Mesendoderm (in vitro differentiated cells): Measurements from ENCODE around the gene PFKFB4.

Source experiments
- DNase-seq: peaks from one replicate; pipeline ENCODE4 v3.0.0; 2013
- H2AK5ac ChIP-seq: 2 replicates; pipeline ENCODE4 v1.6.1; 2013; ENCODE audit warnings: low read length, inconsistent platforms
- H2BK120ac ChIP-seq: 2 replicates; pipeline ENCODE4 v1.6.1; 2013; ENCODE audit warnings: low read depth, mild to moderate bottlenecking, low read length, moderate library complexity, mixed read lengths
- H2BK15ac ChIP-seq: replicated peaks from 2 replicates; pipeline ENCODE4 v1.6.1; 2013; ENCODE audit warnings: low read depth, mild to moderate bottlenecking, moderate library complexity
- H2BK5ac ChIP-seq: 2 replicates; pipeline ENCODE4 v1.6.1; 2013; ENCODE audit warnings: low read length, inconsistent platforms
- H3K18ac ChIP-seq: 2 replicates; pipeline ENCODE4 v1.6.1; 2013; ENCODE audit warnings: mild to moderate bottlenecking, low read length, mixed read lengths
- H3K23ac ChIP-seq: one replicate; pipeline ENCODE4 v1.6.1; 2013; ENCODE audit warnings: low read length
- H3K27ac ChIP-seq: 2 replicates; pipeline ENCODE4 v1.5.1; 2013; ENCODE audit warnings: low read depth, mild to moderate bottlenecking, inconsistent platforms, low read length, moderate library complexity
- H3K27me3 ChIP-seq: 2 replicates; pipeline ENCODE4 v1.6.1; 2013; ENCODE audit warnings: low read length, control low read depth, mild to moderate bottlenecking, inconsistent platforms; ENCODE audit not compliant: insufficient read depth, poor library complexity
- H3K36me3 ChIP-seq: 2 replicates; pipeline ENCODE4 v1.6.1; 2013; ENCODE audit warnings: low read length, inconsistent platforms; ENCODE audit not compliant: control insufficient read depth, insufficient read depth
- H3K4ac ChIP-seq: one replicate; pipeline ENCODE4 v1.6.1; 2013; ENCODE audit warnings: low read depth, mild to moderate bottlenecking, low read length, moderate library complexity
- H3K4me1 ChIP-seq: 2 replicates; pipeline ENCODE4 v1.6.1; 2013; ENCODE audit warnings: low read depth, low read length, inconsistent platforms; ENCODE audit not compliant: control insufficient read depth
- H3K4me2 ChIP-seq: 2 replicates; pipeline ENCODE4 v1.6.1; 2013; ENCODE audit warnings: low read length
- H3K4me3 ChIP-seq: 2 replicates; pipeline ENCODE4 v1.5.1; 2013; ENCODE audit warnings: mild to moderate bottlenecking, low read length
- H3K56ac ChIP-seq: one replicate; pipeline ENCODE4 v1.6.1; 2013; ENCODE audit warnings: low read length
- H3K79me1 ChIP-seq: 2 replicates; pipeline ENCODE4 v1.6.1; 2013; ENCODE audit warnings: low read length, inconsistent platforms
- H3K79me2 ChIP-seq: 2 replicates; pipeline ENCODE4 v1.6.1; 2013; ENCODE audit warnings: mild to moderate bottlenecking, low read length; ENCODE audit not compliant: control insufficient read depth, insufficient read depth
- H3K9ac ChIP-seq: 2 replicates; pipeline ENCODE4 v1.6.1; 2013; ENCODE audit warnings: low read length, inconsistent platforms
- H4K5ac ChIP-seq: one replicate; pipeline ENCODE4 v1.6.1; 2013; ENCODE audit warnings: low read length
- H4K8ac ChIP-seq: one replicate; pipeline ENCODE4 v1.6.1; 2013; ENCODE audit warnings: low read depth, mild to moderate bottlenecking, control low read depth, low read length, moderate library complexity
- WGBS: extraction: QIAGEN DNeasy Blood & Tissue Kit; methylation state at CpG from one replicate; pipeline ENCODE4 v1.1.7; 2013; ENCODE audit warnings: low lambda C conversion rate, missing lambda C conversion rate; ENCODE audit not compliant: insufficient coverage; ENCODE audit errors: extremely low coverage; 5-methylcytosine and 5-hydroxymethylcytosine counted together

PFKFB4 gene

GRCh38 chr3:48598323-48599076 is 41.9 kb upstream of the PFKFB4 start:
- H3K23ac ChIP-seq: no peak overlapping the region
- peak overlapping the region; percentile 34 for H3K27ac ChIP-seq
- H3K4me2 ChIP-seq: no peak overlapping the region
- H2BK5ac ChIP-seq: no peak overlapping the region
- no peaks in the 10 kb centered on the region for H3K27me3 ChIP-seq
- no peak overlapping the region for H3K9ac ChIP-seq
- H2AK5ac ChIP-seq: no peak overlapping the region
- peaks cover 31% of the 10 kb centered on the region for H3K36me3 ChIP-seq
- peaks cover 9% of the 10 kb centered on the region for H3K4me1 ChIP-seq
- H3K79me2 ChIP-seq: no peaks in the 10 kb centered on the region
- no peak overlapping the region for H2BK120ac ChIP-seq
- H4K5ac ChIP-seq: no peak overlapping the region
- H2BK15ac ChIP-seq: no peak overlapping the region
- no peak overlapping the region for H3K18ac ChIP-seq
- no peak overlapping the region for H3K4ac ChIP-seq
- no peak overlapping the region for H3K56ac ChIP-seq
- no peak overlapping the region for H3K4me3 ChIP-seq
- DNase-seq: peak; percentile 91
- no peaks in the 10 kb centered on the region for H3K79me1 ChIP-seq
- H4K8ac ChIP-seq: no peak overlapping the region
- no CpG with 5 or more reads among the region's 5 CpGs for WGBS

- H2BK15ac ChIP-seq: no peak overlapping the region
- no peak overlapping the region for H3K9ac ChIP-seq
- H3K4me2 ChIP-seq: no peak overlapping the region
- no CpG with 5 or more reads among the region's 6 CpGs for WGBS
- no peak overlapping the region for H4K8ac ChIP-seq
- no peak overlapping the region for H3K4ac ChIP-seq
- no peak overlapping the region for H3K23ac ChIP-seq
- no peak overlapping the region for H4K5ac ChIP-seq
- no peak overlapping the region for H2BK5ac ChIP-seq
- no peaks in the 10 kb centered on the region for H3K79me1 ChIP-seq
- no peaks in the 10 kb centered on the region for H3K27me3 ChIP-seq
- no peak overlapping the region for H3K27ac ChIP-seq
- H3K79me2 ChIP-seq: no peaks in the 10 kb centered on the region
- no peak overlapping the region for H3K4me3 ChIP-seq
- DNase-seq: no peak
- no peak overlapping the region for H2AK5ac ChIP-seq
- H3K56ac ChIP-seq: no peak overlapping the region
- peaks cover 25% of the 10 kb centered on the region for H3K36me3 ChIP-seq
- peaks cover 9% of the 10 kb centered on the region for H3K4me1 ChIP-seq
- H2BK120ac ChIP-seq: no peak overlapping the region
- no peak overlapping the region for H3K18ac ChIP-seq
Measured at GRCh38 chr3:48597408-48597800, 40.8 kb upstream of the PFKFB4 start.

- no peaks in the 10 kb centered on the region for H3K79me1 ChIP-seq
- no peak overlapping the region for H3K56ac ChIP-seq
- H2AK5ac ChIP-seq: no peak overlapping the region
- no peak for DNase-seq
- no peak overlapping the region for H3K23ac ChIP-seq
- no peak overlapping the region for H2BK15ac ChIP-seq
- H3K9ac ChIP-seq: no peak overlapping the region
- H2BK5ac ChIP-seq: no peak overlapping the region
- no peak overlapping the region for H3K27ac ChIP-seq
- peaks cover 25% of the 10 kb centered on the region for H3K36me3 ChIP-seq
- no peaks in the 10 kb centered on the region for H3K27me3 ChIP-seq
- peaks cover 9% of the 10 kb centered on the region for H3K4me1 ChIP-seq
- H3K4me3 ChIP-seq: no peak overlapping the region
- H4K8ac ChIP-seq: no peak overlapping the region
- no peak overlapping the region for H3K4ac ChIP-seq
- WGBS: no CpG with 5 or more reads among the region's 8 CpGs
- no peak overlapping the region for H4K5ac ChIP-seq
- no peak overlapping the region for H3K4me2 ChIP-seq
- H2BK120ac ChIP-seq: no peak overlapping the region
- no peak overlapping the region for H3K18ac ChIP-seq
- no peaks in the 10 kb centered on the region for H3K79me2 ChIP-seq
Measured at GRCh38 chr3:48596676-48597407, 40.2 kb upstream of the PFKFB4 start.

- H4K8ac ChIP-seq: no peak overlapping the region
- H3K4me3 ChIP-seq: no peak overlapping the region
- no peaks in the 10 kb centered on the region for H3K79me2 ChIP-seq
- H3K27me3 ChIP-seq: no peaks in the 10 kb centered on the region
- no peak overlapping the region for H3K23ac ChIP-seq
- no peak overlapping the region for H3K18ac ChIP-seq
- no peaks in the 10 kb centered on the region for H3K79me1 ChIP-seq
- no peak overlapping the region for H3K4ac ChIP-seq
- no peak overlapping the region for H2BK15ac ChIP-seq
- WGBS: no CpG with 5 or more reads among the region's 5 CpGs
- H3K56ac ChIP-seq: no peak overlapping the region
- H3K4me2 ChIP-seq: no peak overlapping the region
- no peak overlapping the region for H4K5ac ChIP-seq
- H2BK5ac ChIP-seq: no peak overlapping the region
- peaks cover 9% of the 10 kb centered on the region for H3K4me1 ChIP-seq
- H3K9ac ChIP-seq: no peak overlapping the region
- no peak overlapping the region for H2BK120ac ChIP-seq
- H2AK5ac ChIP-seq: no peak overlapping the region
- no peak for DNase-seq
- peak overlapping the region; percentile 3 for H3K27ac ChIP-seq
- peaks cover 21% of the 10 kb centered on the region for H3K36me3 ChIP-seq
Measured at GRCh38 chr3:48596157-48596556, 39.6 kb upstream of the PFKFB4 start.

- peak; percentile 86 for DNase-seq
- H3K9ac ChIP-seq: no peak overlapping the region
- peaks cover 9% of the 10 kb centered on the region for H3K4me1 ChIP-seq
- no CpG with 5 or more reads among the region's 10 CpGs for WGBS
- no peak overlapping the region for H3K56ac ChIP-seq
- no peak overlapping the region for H3K4me3 ChIP-seq
- no peaks in the 10 kb centered on the region for H3K27me3 ChIP-seq
- no peak overlapping the region for H3K18ac ChIP-seq
- H3K23ac ChIP-seq: peak overlapping the region; percentile 45
- H3K4me2 ChIP-seq: no peak overlapping the region
- H3K79me2 ChIP-seq: no peaks in the 10 kb centered on the region
- no peak overlapping the region for H2BK15ac ChIP-seq
- H2BK120ac ChIP-seq: no peak overlapping the region
- H3K79me1 ChIP-seq: no peaks in the 10 kb centered on the region
- H3K27ac ChIP-seq: no peak overlapping the region
- peaks cover 16% of the 10 kb centered on the region for H3K36me3 ChIP-seq
- H2AK5ac ChIP-seq: no peak overlapping the region
- no peak overlapping the region for H3K4ac ChIP-seq
- no peak overlapping the region for H2BK5ac ChIP-seq
- no peak overlapping the region for H4K8ac ChIP-seq
- no peak overlapping the region for H4K5ac ChIP-seq
Measured at GRCh38 chr3:48595526-48596121, 39.0 kb upstream of the PFKFB4 start.
